SK-MEL-5 (cell line): ENCODE data around the gene CSNK1A1L. TPM values are rescaled to one million over a fixed set of nuclear protein-coding genes. Genes with fewer than 3 reads are reported as not detected.

Source experiments
- DNase-seq: peaks from one replicate; pipeline ENCODE4 v3.0.0-alpha.2; 2016; ENCODE audit warnings: low read depth, low spot score
- in situ Hi-C: cut with HindIII; loops from 2 replicates; pipeline ENCODE4 v1.10.0; 2016; ENCODE audit warnings: low sequenced_read_pairs, high pct_unique_total_duplicates, low pct_unique_long_range_greater_than_20kb
- total RNA-seq: library from RNA; depleted of rRNA; stranded (reverse); fragments of >200 nt; shearing (Covaris generic); gene quantifications from 2 replicates; pipeline ENCODE4 v1.2.3, GENCODE V29; 2014

CSNK1A1L gene
- total RNA-seq, 1 experiment from 2014 or later = not detected

GRCh38 chr13:37114250-37114649, 8.8 kb upstream of the CSNK1A1L start:
- DNase-seq = no peak
- in situ Hi-C loops = no loop called here

GRCh38 chr13:37113534-37113933, 8.1 kb upstream of the CSNK1A1L start:
- in situ Hi-C loops = no loop called here
- DNase-seq = no peak

GRCh38 chr13:37109051-37109678, 3.7 kb upstream of the CSNK1A1L start:
- in situ Hi-C loops = no loop called here
- DNase-seq = peak; percentile 62

GRCh38 chr13:37107868-37108267, 2.4 kb upstream of the CSNK1A1L start:
- in situ Hi-C loops = no loop called here
- no peak for DNase-seq

GRCh38 chr13:37107456-37107855, 2.0 kb upstream of the CSNK1A1L start:
- in situ Hi-C loops = no loop called here
- DNase-seq = no peak

- DNase-seq = no peak
- in situ Hi-C loops = no loop called here
Observed at GRCh38 chr13:37106642-37107041, 1.2 kb upstream of the CSNK1A1L start.

GRCh38 chr13:37102896-37103295, 2.6 kb downstream of the CSNK1A1L start:
- in situ Hi-C loops = no loop called here
- no peak for DNase-seq

- DNase-seq = no peak
- in situ Hi-C loops = no loop called here
Observed at GRCh38 chr13:37101201-37101600, 4.3 kb downstream of the CSNK1A1L start.

- in situ Hi-C loops = no loop called here
- DNase-seq = no peak
Observed at GRCh38 chr13:37100731-37101130, 4.7 kb downstream of the CSNK1A1L start.

- in situ Hi-C loops = no loop called here
- no peak for DNase-seq
Observed at GRCh38 chr13:37097076-37097475, 8.4 kb downstream of the CSNK1A1L start.

GRCh38 chr13:37094840-37095239, 10.6 kb downstream of the CSNK1A1L start:
- in situ Hi-C loops = no loop called here
- no peak for DNase-seq

GRCh38 chr13:37094099-37094498, 11.4 kb downstream of the CSNK1A1L start:
- in situ Hi-C loops = no loop called here
- no peak for DNase-seq

- in situ Hi-C loops = no loop called here
- no peak for DNase-seq
Observed at GRCh38 chr13:37091835-37092234, 13.6 kb downstream of the CSNK1A1L start.

- no peak for DNase-seq
- in situ Hi-C loops = no loop called here
Observed at GRCh38 chr13:37090912-37091311, 14.6 kb downstream of the CSNK1A1L start.

- no peak for DNase-seq
- in situ Hi-C loops = no loop called here
Observed at GRCh38 chr13:37089495-37089894, 16.0 kb downstream of the CSNK1A1L start.

GRCh38 chr13:37087486-37087885, 18.0 kb downstream of the CSNK1A1L start:
- in situ Hi-C loops = no loop called here
- DNase-seq = no peak

GRCh38 chr13:37085606-37086005, 19.9 kb downstream of the CSNK1A1L start:
- in situ Hi-C loops = no loop called here
- no peak for DNase-seq

GRCh38 chr13:37076818-37077217, 28.6 kb downstream of the CSNK1A1L start:
- in situ Hi-C loops = no loop called here

GRCh38 chr13:37075164-37075563, 30.3 kb downstream of the CSNK1A1L start:
- no peak for DNase-seq
- in situ Hi-C loops = no loop called here

More at GRCh38 chr13:37076818-37077217, 28.6 kb downstream of the CSNK1A1L start:
- DNase-seq = no peak

GRCh38 chr13:37074703-37075102, 30.8 kb downstream of the CSNK1A1L start:
- peak; percentile 58 for DNase-seq
- in situ Hi-C loops = no loop called here
